GM23338 (cell line): ENCODE data around the gene APPL2. TPM values are rescaled to one million over a fixed set of nuclear protein-coding genes. Genes with fewer than 3 reads are reported as not detected.
"Not testable (repeated sequence)": the region's sequence is repeated elsewhere in the genome, so short reads cannot be mapped to it uniquely, and the experiment has no call there.

Source experiments
- ATAC-seq: fragments of 200-7000 bp; cut with Tn5 transposase; 3 replicates; pipeline ENCODE4 v1.9.1; 2020
- DNase-seq: peaks from one replicate; pipeline ENCODE4 v3.0.0-alpha.2; 2015; ENCODE audit warnings: low spot score
- H2AFZ ChIP-seq: fragments of 200-600 bp; sonication (generic); 2 replicates; pipeline ENCODE4 v1.8.0; 2016; ENCODE audit warnings: antibody characterized with exemption, mild to moderate bottlenecking, moderate library complexity
- H3F3A ChIP-seq: fragments of 200-600 bp; sonication (generic); replicated peaks from 2 replicates; pipeline ENCODE4 v1.8.0; 2017; ENCODE audit warnings: antibody characterized with exemption, mixed run types, low read depth
- H3K27ac ChIP-seq: fragments of 200-600 bp; sonication (generic); 2 replicates; pipeline ENCODE4 v1.6.1; 2016; ENCODE audit warnings: low read depth
- H3K27me3 ChIP-seq: fragments of 200-600 bp; sonication (generic); 2 replicates; pipeline ENCODE4 v1.8.0; 2016; ENCODE audit warnings: mild to moderate bottlenecking, mixed run types, moderate library complexity; ENCODE audit not compliant: insufficient read depth
- H3K36me3 ChIP-seq: fragments of 200-600 bp; sonication (generic); 2 replicates; pipeline ENCODE4 v1.8.0; 2016; ENCODE audit warnings: mild to moderate bottlenecking; ENCODE audit not compliant: insufficient read depth
- H3K4me1 ChIP-seq: fragments of 200-600 bp; sonication (generic); 2 replicates; pipeline ENCODE4 v1.8.0; 2016; ENCODE audit warnings: mild to moderate bottlenecking, moderate library complexity; ENCODE audit not compliant: insufficient read depth
- H3K4me2 ChIP-seq: fragments of 200-600 bp; sonication (generic); 2 replicates; pipeline ENCODE4 v1.7.1; 2017; ENCODE audit warnings: mixed run types
- H3K4me3 ChIP-seq: fragments of 200-600 bp; sonication (generic); 2 replicates; pipeline ENCODE4 v1.6.1; 2016; ENCODE audit warnings: mixed run types
- H3K79me2 ChIP-seq: fragments of 200-600 bp; sonication (generic); replicated peaks from 2 replicates; pipeline ENCODE4 v1.8.0; 2017; ENCODE audit warnings: mild to moderate bottlenecking; ENCODE audit not compliant: insufficient read depth
- H3K9me2 ChIP-seq: fragments of 200-600 bp; sonication (generic); 2 replicates; pipeline ENCODE4 v1.8.0; 2017; ENCODE audit not compliant: insufficient read depth
- H4K20me1 ChIP-seq: fragments of 200-600 bp; sonication (generic); replicated peaks from 2 replicates; pipeline ENCODE4 v1.8.0; 2017; ENCODE audit warnings: mild to moderate bottlenecking; ENCODE audit not compliant: insufficient read depth
- H3K27ac Mint-ChIP-seq: 2 replicates; pipeline ENCODE4 v1.8.0; 2020; ENCODE audit warnings: inconsistent platforms, mild to moderate bottlenecking, moderate library complexity, mixed read lengths
- H3K27me3 Mint-ChIP-seq: 3 replicates; pipeline ENCODE4 v1.8.0; 2022; ENCODE audit warnings: low read depth, mild to moderate bottlenecking, moderate library complexity, mixed read lengths, inconsistent platforms; ENCODE audit not compliant: insufficient read depth, poor library complexity
- H3K36me3 Mint-ChIP-seq: 3 replicates; pipeline ENCODE4 v1.8.0; 2021; ENCODE audit warnings: low read depth, mild to moderate bottlenecking, inconsistent platforms, moderate library complexity, mixed read lengths
- H3K4me1 Mint-ChIP-seq: 3 replicates; pipeline ENCODE4 v1.8.0; 2020; ENCODE audit warnings: mild to moderate bottlenecking, inconsistent platforms, mixed read lengths
- H3K4me3 Mint-ChIP-seq: 3 replicates; pipeline ENCODE4 v1.8.0; 2021; ENCODE audit warnings: moderate library complexity, mild to moderate bottlenecking, inconsistent platforms, mixed read lengths
- H3K9me3 Mint-ChIP-seq: 3 replicates; pipeline ENCODE4 v1.8.0; 2020; ENCODE audit warnings: moderate library complexity, mild to moderate bottlenecking, inconsistent platforms, mixed read lengths
- CREB1 ChIP-seq: fragments of 250-450 bp; sonication (Bioruptor Pico); IDR thresholded peaks from 2 replicates; pipeline ENCODE4 v1.5.0; 2020; ENCODE audit warnings: low read depth, mild to moderate bottlenecking, moderate library complexity
- EZH2 ChIP-seq: fragments of 200-600 bp; sonication (generic); IDR thresholded peaks from one replicate; pipeline ENCODE4 v1.8.0; 2017; ENCODE audit warnings: antibody characterized with exemption, mild to moderate bottlenecking, low read depth; ENCODE audit not compliant: unreplicated experiment
- EZH2phosphoT487 ChIP-seq: fragments of 200-600 bp; sonication (generic); IDR thresholded peaks from one replicate; pipeline ENCODE4 v1.8.1; 2018; ENCODE audit warnings: antibody characterized with exemption; ENCODE audit not compliant: unreplicated experiment
- JUNB ChIP-seq: IDR thresholded peaks from one replicate; pipeline ENCODE4 v1.6.1; 2016; ENCODE audit warnings: antibody characterized with exemption; ENCODE audit not compliant: unreplicated experiment
- NANOG ChIP-seq: IDR thresholded peaks from 2 replicates; pipeline ENCODE4 v1.6.1; 2016; ENCODE audit warnings: antibody characterized with exemption, borderline replicate concordance
- POLR2AphosphoS5 ChIP-seq: IDR thresholded peaks from 2 replicates; pipeline ENCODE4 v1.6.1; 2016; ENCODE audit warnings: antibody characterized with exemption, low read depth
- REST ChIP-seq: IDR thresholded peaks from one replicate; pipeline ENCODE4 v1.6.1; 2018; ENCODE audit warnings: antibody characterized with exemption; ENCODE audit not compliant: unreplicated experiment
- STAT1 ChIP-seq: IDR thresholded peaks from one replicate; pipeline ENCODE4 v1.6.1; 2016; ENCODE audit warnings: antibody characterized with exemption; ENCODE audit not compliant: unreplicated experiment
- ZNF114 ChIP-seq: fragments of 250-450 bp; sonication (Bioruptor Pico); IDR thresholded peaks from 2 replicates; pipeline ENCODE4 v1.5.0; 2020; ENCODE audit warnings: mild to moderate bottlenecking, moderate library complexity
- ZNF331 ChIP-seq: fragments of 250-450 bp; sonication (Bioruptor Pico); IDR thresholded peaks from 2 replicates; pipeline ENCODE4 v1.5.0; 2020; ENCODE audit warnings: low read depth, mild to moderate bottlenecking, moderate library complexity
- ZNF462 ChIP-seq: fragments of 250-450 bp; sonication (Bioruptor Pico); IDR thresholded peaks from 2 replicates; pipeline ENCODE4 v1.5.0; 2020; ENCODE audit warnings: mild to moderate bottlenecking, moderate library complexity
- polyA plus RNA-seq: library from polyadenylated mRNA; unstranded; fragments of >200 nt; fragmentation: Nextera tagmentation; extraction: Ambion mirVana; gene quantifications from 2 replicates; pipeline ENCODE4 v1.2.1, GENCODE V29; 2016
- total RNA-seq: library from RNA; depleted of rRNA; stranded (reverse); fragments of >200 nt; shearing (Covaris generic); gene quantifications from 2 replicates; pipeline ENCODE4 v1.2.3, GENCODE V29; 2014
- TF ChIP-seq, protein P1 (sequence below): IDR thresholded peaks from 2 replicates; pipeline ENCODE4 v1.6.1; 2016; ENCODE audit warnings: antibody characterized with exemption

APPL2 gene
- total and polyA plus RNA-seq, 2 experiments from 2014 or later: 9.3 to 17.4 TPM

DNA sequence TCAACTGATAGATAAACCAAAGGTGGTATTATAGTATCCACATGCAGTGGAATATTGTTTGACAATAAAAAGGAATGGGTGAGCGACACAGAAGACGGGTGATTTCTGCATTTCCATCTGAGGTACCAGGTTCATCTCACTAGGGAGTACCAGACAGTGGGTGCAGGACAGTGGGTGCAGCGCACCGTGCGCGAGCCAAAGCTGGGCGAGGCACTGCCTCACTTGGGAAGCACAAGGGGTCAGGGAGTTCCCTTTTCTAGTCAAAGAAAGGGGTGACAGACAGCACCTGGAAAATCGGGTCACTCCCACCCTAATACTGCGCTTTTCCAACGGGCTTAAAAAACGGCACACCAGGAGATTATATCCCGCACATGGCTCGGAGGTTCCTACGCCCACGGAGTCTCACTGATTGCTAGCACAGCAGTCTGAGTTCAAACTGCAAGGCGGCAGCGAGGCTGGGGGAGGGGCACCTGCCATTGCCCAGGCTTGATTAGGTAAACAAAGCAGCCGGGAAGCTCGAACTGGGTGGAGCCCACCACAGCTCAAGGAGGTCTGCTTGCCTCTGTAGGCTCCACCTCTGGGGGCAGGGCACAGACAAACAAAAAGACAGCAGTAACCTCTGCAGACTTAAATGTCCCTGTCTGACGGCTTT is 9.9 kb upstream of the APPL2 start:
- not testable (repeated sequence) for H4K20me1 ChIP-seq, H3K36me3 ChIP-seq, H3K4me3 ChIP-seq, H3K4me2 ChIP-seq, H3K4me1 ChIP-seq, H3K27me3 Mint-ChIP-seq, H3K27ac Mint-ChIP-seq, H3K9me2 ChIP-seq, DNase-seq, H2AFZ ChIP-seq, H3K27me3 ChIP-seq, H3K79me2 ChIP-seq, H3F3A ChIP-seq, H3K36me3 Mint-ChIP-seq, H3K4me1 Mint-ChIP-seq, H3K4me3 Mint-ChIP-seq, H3K27ac ChIP-seq, ATAC-seq
- H3K9me3 Mint-ChIP-seq: peaks cover 24% of the 10 kb centered on the region

- H3K27me3 Mint-ChIP-seq: no peaks in the 10 kb centered on the region
- H4K20me1 ChIP-seq: no peaks in the 10 kb centered on the region
- H3K9me2 ChIP-seq: no peaks in the 10 kb centered on the region
- H3K79me2 ChIP-seq: no peaks in the 10 kb centered on the region
- H3F3A ChIP-seq: no peaks in the 10 kb centered on the region
- no peak overlapping the region for H3K27ac ChIP-seq
- H3K4me3 ChIP-seq: no peak overlapping the region
- no peaks in the 10 kb centered on the region for H3K4me1 Mint-ChIP-seq
- no peak overlapping the region for H3K4me2 ChIP-seq
- H3K4me1 ChIP-seq: no peaks in the 10 kb centered on the region
- no peaks in the 10 kb centered on the region for H3K27me3 ChIP-seq
- no peak overlapping the region for H3K4me3 Mint-ChIP-seq
- no peaks in the 10 kb centered on the region for H3K36me3 ChIP-seq
- H3K27ac Mint-ChIP-seq: no peak overlapping the region
- H3K9me3 Mint-ChIP-seq: peaks cover 24% of the 10 kb centered on the region
- peaks cover 10% of the 10 kb centered on the region for H3K36me3 Mint-ChIP-seq
- H2AFZ ChIP-seq: no peak overlapping the region
- DNase-seq (no peak), ATAC-seq (no peak)
- TF ChIP-seq EZH2: no peak
- no peak for TF ChIP-seq ZNF331 (CRISPR knock-in tag)
- TF ChIP-seq ZNF462 (CRISPR knock-in tag): no peak
- no peak for TF ChIP-seq REST
- no peak for TF ChIP-seq EZH2phosphoT487
- no peak for TF ChIP-seq STAT1
- TF ChIP-seq JUNB: no peak
- no peak for TF ChIP-seq ZNF114 (CRISPR knock-in tag)
- no peak for TF ChIP-seq CREB1
- TF ChIP-seq NANOG: no peak
- TF ChIP-seq POLR2AphosphoS5: no peak
- TF ChIP-seq, protein P1, sequence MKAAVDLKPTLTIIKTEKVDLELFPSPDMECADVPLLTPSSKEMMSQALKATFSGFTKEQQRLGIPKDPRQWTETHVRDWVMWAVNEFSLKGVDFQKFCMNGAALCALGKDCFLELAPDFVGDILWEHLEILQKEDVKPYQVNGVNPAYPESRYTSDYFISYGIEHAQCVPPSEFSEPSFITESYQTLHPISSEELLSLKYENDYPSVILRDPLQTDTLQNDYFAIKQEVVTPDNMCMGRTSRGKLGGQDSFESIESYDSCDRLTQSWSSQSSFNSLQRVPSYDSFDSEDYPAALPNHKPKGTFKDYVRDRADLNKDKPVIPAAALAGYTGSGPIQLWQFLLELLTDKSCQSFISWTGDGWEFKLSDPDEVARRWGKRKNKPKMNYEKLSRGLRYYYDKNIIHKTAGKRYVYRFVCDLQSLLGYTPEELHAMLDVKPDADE: no peak
These were observed 9.3 kb upstream of the APPL2 start for GRCh38 chr12:105245291-105245690.
